Measurements from ENCODE around the gene RSPO3. TPM values are rescaled to one million over a fixed set of nuclear protein-coding genes. Genes with fewer than 3 reads are reported as not detected.

The RSPO3 gene
- total RNA-seq, 6 experiments from 2014 or later, result 0.75 to 3.6 (median 1.3) TPM

GRCh38 chr6:127154509-127154908 lies 36.0 kb downstream of the RSPO3 start:
- no peak overlapping the region for H3K4me3 ChIP-seq
- ATAC-seq (no peak), DNase-seq (no peak)
- intact Hi-C loops (cut with DNase I), result no loop called here
- no peaks in the 10 kb centered on the region for H3K9me3 ChIP-seq
- H3K4me1 ChIP-seq, result no peaks in the 10 kb centered on the region
- H3K36me3 ChIP-seq, result no peaks in the 10 kb centered on the region
- H3K27me3 ChIP-seq, result no peaks in the 10 kb centered on the region
- 89% methylated on average over 3 of the region's 3 CpGs for WGBS (ENCODE audit: insufficient coverage, low coverage, low lambda C conversion rate, missing lambda C conversion rate)
- TF ChIP-seq POLR2A (IDR thresholded peaks at IDR 0.05) (no peak), CTCF (IDR thresholded peaks at IDR 0.05) (no peak)
- H3K27ac ChIP-seq, result no peak overlapping the region

- ATAC-seq (no peak), DNase-seq (no peak)
- Histone ChIP-seq H3K36me3 (no peaks in the 10 kb centered on the region), H3K4me1 (no peaks in the 10 kb centered on the region), H3K27me3 (no peaks in the 10 kb centered on the region), H3K4me3 (no peak overlapping the region), H3K27ac (no peak overlapping the region), H3K9me3 (no peaks in the 10 kb centered on the region)
- 60% methylated on average over 1 of the region's 1 CpG for WGBS (ENCODE audit: insufficient coverage, low coverage, low lambda C conversion rate, missing lambda C conversion rate)
- intact Hi-C loops (cut with DNase I), result no loop called here
- TF ChIP-seq POLR2A (IDR thresholded peaks at IDR 0.05) (no peak), CTCF (IDR thresholded peaks at IDR 0.05) (no peak)
These were observed 42.0 kb downstream of the RSPO3 start for GRCh38 chr6:127160484-127160883.

- no peak for TF ChIP-seq CTCF (IDR thresholded peaks at IDR 0.05)
- intact Hi-C loops (cut with DNase I), result no loop called here
- ATAC-seq (no peak), DNase-seq (no peak)
- H3K9me3 ChIP-seq, result no peaks in the 10 kb centered on the region
- no peaks in the 10 kb centered on the region for H3K4me1 ChIP-seq
- no peaks in the 10 kb centered on the region for H3K36me3 ChIP-seq
- H3K4me3 ChIP-seq, result no peak overlapping the region
- no peaks in the 10 kb centered on the region for H3K27me3 ChIP-seq
- no peak overlapping the region for H3K27ac ChIP-seq
- WGBS (ENCODE audit: insufficient coverage, low coverage, low lambda C conversion rate, missing lambda C conversion rate), result 25% methylated on average over 3 of the region's 3 CpGs
These were observed 44.4 kb downstream of the RSPO3 start for GRCh38 chr6:127162836-127163235.

- Histone ChIP-seq H3K27me3 (no peaks in the 10 kb centered on the region), H3K36me3 (no peaks in the 10 kb centered on the region), H3K4me3 (no peak overlapping the region), H3K4me1 (no peaks in the 10 kb centered on the region), H3K9me3 (no peaks in the 10 kb centered on the region), H3K27ac (no peak overlapping the region)
- DNase-seq (no peak), ATAC-seq (no peak)
- TF ChIP-seq CTCF (IDR thresholded peaks at IDR 0.05) (no peak), POLR2A (IDR thresholded peaks at IDR 0.05) (no peak)
- intact Hi-C loops (cut with DNase I), result no loop called here
- WGBS (ENCODE audit: insufficient coverage, low coverage, low lambda C conversion rate, missing lambda C conversion rate), result 49% methylated on average over 3 of the region's 3 CpGs
These were observed 45.6 kb downstream of the RSPO3 start for GRCh38 chr6:127164036-127164435.

GRCh38 chr6:127164565-127164964 lies 46.1 kb downstream of the RSPO3 start:
- no peak overlapping the region for H3K27ac ChIP-seq
- H3K4me1 ChIP-seq, result no peaks in the 10 kb centered on the region
- 28% methylated on average over 2 of the region's 2 CpGs for WGBS (ENCODE audit: insufficient coverage, low coverage, low lambda C conversion rate, missing lambda C conversion rate)
- H3K27me3 ChIP-seq, result no peaks in the 10 kb centered on the region
- TF ChIP-seq CTCF (IDR thresholded peaks at IDR 0.05) (no peak), POLR2A (IDR thresholded peaks at IDR 0.05) (no peak)
- H3K9me3 ChIP-seq, result no peaks in the 10 kb centered on the region
- ATAC-seq, result no peak
- intact Hi-C loops (cut with DNase I), result no loop called here
- no peaks in the 10 kb centered on the region for H3K36me3 ChIP-seq
- no peak for DNase-seq
- no peak overlapping the region for H3K4me3 ChIP-seq

Data from right lobe of liver (tissue), 6 donors.